ENCODE results near the gene GRK3. TPM values are rescaled to one million over a fixed set of nuclear protein-coding genes. Genes with fewer than 3 reads are reported as not detected.

The GRK3 gene
- total RNA-seq, 1 experiment from 2014 or later: 2.0 TPM

DNA sequence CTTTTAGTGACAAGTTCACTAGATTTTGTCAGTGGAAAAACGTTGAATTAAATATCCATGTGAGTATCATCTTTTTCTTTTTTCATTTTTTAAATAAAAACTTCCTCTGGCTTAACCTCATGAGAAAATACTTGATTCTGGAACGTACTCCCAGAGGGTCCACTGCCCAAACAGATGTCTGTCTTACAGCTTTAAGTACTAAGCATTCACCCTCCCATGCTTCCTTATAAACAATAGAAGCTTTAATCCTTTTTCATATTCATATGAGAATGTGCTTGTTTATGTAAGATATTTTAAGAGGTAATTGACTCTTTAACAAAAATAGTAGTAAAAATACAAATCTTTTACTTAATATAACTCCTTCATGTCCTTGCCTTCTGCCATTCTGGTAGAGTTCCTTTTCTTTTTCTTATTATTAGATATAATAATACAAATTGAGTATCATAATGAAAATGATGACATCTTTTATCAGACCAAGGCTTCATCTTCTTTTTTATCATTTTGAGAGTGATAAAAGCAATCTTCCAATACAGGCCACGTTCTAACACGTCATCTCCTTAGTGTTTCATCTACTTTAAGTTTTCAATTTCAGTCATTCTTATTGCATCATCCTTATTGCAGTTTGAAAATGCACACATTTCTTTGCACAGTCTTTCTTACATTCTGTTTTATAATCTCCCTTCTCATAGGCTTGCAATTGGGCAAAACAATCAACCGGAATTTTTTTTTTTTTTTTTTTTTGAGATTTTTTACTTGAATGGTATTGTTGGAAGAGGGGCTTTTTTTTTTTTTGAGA lies 108.0 kb downstream of the GRK3 start:
- DNase-seq (ENCODE audit: low spot score): no peak
- TF ChIP-seq EZH2 (IDR thresholded peaks at IDR 0.05; ENCODE audit: borderline replicate concordance, low read depth, low read length, poor library complexity, severe bottlenecking): no peak
- TF ChIP-seq, protein P1, sequence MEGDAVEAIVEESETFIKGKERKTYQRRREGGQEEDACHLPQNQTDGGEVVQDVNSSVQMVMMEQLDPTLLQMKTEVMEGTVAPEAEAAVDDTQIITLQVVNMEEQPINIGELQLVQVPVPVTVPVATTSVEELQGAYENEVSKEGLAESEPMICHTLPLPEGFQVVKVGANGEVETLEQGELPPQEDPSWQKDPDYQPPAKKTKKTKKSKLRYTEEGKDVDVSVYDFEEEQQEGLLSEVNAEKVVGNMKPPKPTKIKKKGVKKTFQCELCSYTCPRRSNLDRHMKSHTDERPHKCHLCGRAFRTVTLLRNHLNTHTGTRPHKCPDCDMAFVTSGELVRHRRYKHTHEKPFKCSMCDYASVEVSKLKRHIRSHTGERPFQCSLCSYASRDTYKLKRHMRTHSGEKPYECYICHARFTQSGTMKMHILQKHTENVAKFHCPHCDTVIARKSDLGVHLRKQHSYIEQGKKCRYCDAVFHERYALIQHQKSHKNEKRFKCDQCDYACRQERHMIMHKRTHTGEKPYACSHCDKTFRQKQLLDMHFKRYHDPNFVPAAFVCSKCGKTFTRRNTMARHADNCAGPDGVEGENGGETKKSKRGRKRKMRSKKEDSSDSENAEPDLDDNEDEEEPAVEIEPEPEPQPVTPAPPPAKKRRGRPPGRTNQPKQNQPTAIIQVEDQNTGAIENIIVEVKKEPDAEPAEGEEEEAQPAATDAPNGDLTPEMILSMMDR (conservative IDR thresholded peaks at IDR 0.05; ENCODE audit: low read depth, low read length): no peak
- ChIA-PET POLR2A (ENCODE audit: low non-redundant PET) (no interaction called here), CTCF (no interaction called here)
- Histone ChIP-seq H3K36me3 (ENCODE audit: insufficient read depth, low read length, poor library complexity, severe bottlenecking) (no peaks in the 10 kb centered on the region), H3K27ac (ENCODE audit: low read depth, low read length, poor library complexity, severe bottlenecking) (no peak overlapping the region), H3K4me1 (ENCODE audit: insufficient read depth, low read length, poor library complexity, severe bottlenecking) (peaks cover 4% of the 10 kb centered on the region), H3K9me3 (ENCODE audit: low read depth, low read length, poor library complexity, severe bottlenecking) (no peaks in the 10 kb centered on the region), H3K27me3 (replicated peaks; ENCODE audit: insufficient read depth, low read depth, low read length, poor library complexity) (no peaks in the 10 kb centered on the region), H3K4me3 (ENCODE audit: low read depth, low read length, poor library complexity, severe bottlenecking) (no peak overlapping the region)
- BruUV-seq (replicated peaks): no TSS peak
- intact Hi-C loops (cut with micrococcal nuclease; ENCODE audit: unreplicated experiment): no loop called here

DNA sequence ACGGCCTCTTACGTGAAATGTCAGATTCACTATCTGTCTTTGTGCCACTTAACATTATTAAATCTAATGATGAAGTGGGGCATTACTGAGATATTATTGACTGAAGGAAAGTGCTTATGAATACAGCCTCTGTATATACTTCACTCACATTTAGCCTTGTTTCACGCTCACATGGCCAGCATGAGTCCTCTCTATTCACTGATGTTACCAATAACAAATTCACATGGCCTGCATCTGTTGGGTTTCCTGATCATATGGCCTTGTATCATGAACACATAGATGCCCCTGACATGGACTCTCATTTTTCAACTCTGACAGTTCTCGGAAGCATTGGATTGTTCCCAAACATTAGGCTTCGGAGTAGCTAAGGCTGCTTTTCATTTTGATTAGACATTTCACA lies 109.2 kb downstream of the GRK3 start:
- BruUV-seq (replicated peaks): no TSS peak
- H3K27ac ChIP-seq (ENCODE audit: low read depth, low read length, poor library complexity, severe bottlenecking): no peak overlapping the region
- no peak for DNase-seq (ENCODE audit: low spot score)
- no peak overlapping the region for H3K4me3 ChIP-seq (ENCODE audit: low read depth, low read length, poor library complexity, severe bottlenecking)
- no peaks in the 10 kb centered on the region for H3K27me3 ChIP-seq (replicated peaks; ENCODE audit: insufficient read depth, low read depth, low read length, poor library complexity)
- ChIA-PET CTCF (no interaction called here), POLR2A (ENCODE audit: low non-redundant PET) (no interaction called here)
- H3K36me3 ChIP-seq (ENCODE audit: insufficient read depth, low read length, poor library complexity, severe bottlenecking): no peaks in the 10 kb centered on the region
- H3K9me3 ChIP-seq (ENCODE audit: low read depth, low read length, poor library complexity, severe bottlenecking): no peaks in the 10 kb centered on the region
- intact Hi-C loops (cut with micrococcal nuclease; ENCODE audit: unreplicated experiment): no loop called here
- TF ChIP-seq EZH2 (IDR thresholded peaks at IDR 0.05; ENCODE audit: borderline replicate concordance, low read depth, low read length, poor library complexity, severe bottlenecking): no peak
- TF ChIP-seq, protein P1 (conservative IDR thresholded peaks at IDR 0.05; ENCODE audit: low read depth, low read length): no peak
- peaks cover 4% of the 10 kb centered on the region for H3K4me1 ChIP-seq (ENCODE audit: insufficient read depth, low read length, poor library complexity, severe bottlenecking)

DNA sequence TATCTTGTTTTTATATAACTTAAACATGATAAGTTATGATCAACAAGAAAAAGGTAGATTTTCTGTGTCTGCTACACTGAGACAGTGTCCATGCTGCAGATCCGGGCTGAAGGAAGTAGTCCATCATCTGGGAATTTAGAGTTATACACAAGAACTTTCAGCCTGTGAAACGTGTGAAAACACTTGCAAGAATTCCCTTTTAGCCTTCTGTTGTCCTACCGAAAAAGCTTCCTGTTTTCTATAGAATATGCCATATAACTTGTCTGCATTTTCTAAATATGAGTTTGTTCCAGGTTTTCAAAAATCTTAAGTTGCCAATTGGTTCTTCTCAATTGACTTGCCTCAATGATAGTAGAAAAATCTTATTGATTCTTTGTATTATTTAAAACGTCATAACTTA lies 113.2 kb downstream of the GRK3 start:
- Histone ChIP-seq H3K4me1 (ENCODE audit: insufficient read depth, low read length, poor library complexity, severe bottlenecking) (no peaks in the 10 kb centered on the region), H3K9me3 (ENCODE audit: low read depth, low read length, poor library complexity, severe bottlenecking) (no peaks in the 10 kb centered on the region), H3K27ac (ENCODE audit: low read depth, low read length, poor library complexity, severe bottlenecking) (no peak overlapping the region), H3K27me3 (replicated peaks; ENCODE audit: insufficient read depth, low read depth, low read length, poor library complexity) (no peaks in the 10 kb centered on the region), H3K4me3 (ENCODE audit: low read depth, low read length, poor library complexity, severe bottlenecking) (no peak overlapping the region), H3K36me3 (ENCODE audit: insufficient read depth, low read length, poor library complexity, severe bottlenecking) (no peaks in the 10 kb centered on the region)
- TF ChIP-seq, protein P1 (conservative IDR thresholded peaks at IDR 0.05; ENCODE audit: low read depth, low read length): no peak
- TF ChIP-seq EZH2 (IDR thresholded peaks at IDR 0.05; ENCODE audit: borderline replicate concordance, low read depth, low read length, poor library complexity, severe bottlenecking): no peak
- BruUV-seq (replicated peaks): no TSS peak
- ChIA-PET POLR2A (ENCODE audit: low non-redundant PET) (no interaction called here), CTCF (no interaction called here)
- intact Hi-C loops (cut with micrococcal nuclease; ENCODE audit: unreplicated experiment): no loop called here
- DNase-seq (ENCODE audit: low spot score): no peak

Data from A673 (cell line).